Measurements from ENCODE around the gene PHACTR3.

Gene PHACTR3

GRCh38 chr20:59623133-59623532 lies 18.8 kb downstream of the PHACTR3 start:
- Histone ChIP-seq H3K36me3 (ENCODE audit: control insufficient read depth in 1 of 2, insufficient read depth in 2 of 2, low read depth in 1 of 2, low read length in 2 of 2) (peaks cover 0 to 1% of the 10 kb centered on the region in 2 experiments), H3K23ac (ENCODE audit: low read length in 2 of 2) (no peak overlapping the region), H3K18ac (ENCODE audit: low read depth in 1 of 2, low read length in 2 of 2) (no peak overlapping the region), H3K4me2 (ENCODE audit: low read length, poor library complexity, severe bottlenecking) (no peak overlapping the region), H3K27me3 (ENCODE audit: control insufficient read depth in 1 of 2, insufficient read depth in 1 of 2, low read length in 2 of 2) (peaks cover 0 to 32% of the 10 kb centered on the region in 2 experiments), H3K4me1 (ENCODE audit: control insufficient read depth, insufficient read depth, low read depth, low read length) (no peaks in the 10 kb centered on the region), H3K79me1 (replicated peaks; ENCODE audit: low read length, poor library complexity, severe bottlenecking) (no peaks in the 10 kb centered on the region), H3K27ac (ENCODE audit: low read length, poor library complexity, severe bottlenecking) (no peak overlapping the region), H3K14ac (ENCODE audit: low read length in 2 of 2) (no peak overlapping the region), H2AFZ (ENCODE audit: low read depth, low read length) (no peak overlapping the region), H2BK15ac (ENCODE audit: low read depth, poor library complexity, severe bottlenecking) (no peak overlapping the region), H3K9ac (ENCODE audit: low read length) (no peak overlapping the region), H4K91ac (ENCODE audit: low read length) (no peak overlapping the region), H3K4me3 (ENCODE audit: insufficient read depth in 1 of 2, low read depth in 1 of 2, low read length in 2 of 2) (no peak overlapping the region), H3K9me3 (ENCODE audit: control insufficient read depth, low read length) (no peaks in the 10 kb centered on the region), H2AK5ac (ENCODE audit: low read length, severe bottlenecking) (no peak overlapping the region), H2BK120ac (ENCODE audit: low read depth, low read length) (no peak overlapping the region), H2BK12ac (ENCODE audit: low read length in 2 of 2) (no peak overlapping the region), H4K8ac (ENCODE audit: low read length) (no peak overlapping the region), H3K4ac (ENCODE audit: low read depth in 1 of 2, low read length in 2 of 2) (no peak overlapping the region), H2BK5ac (ENCODE audit: low read depth, low read length, poor library complexity, severe bottlenecking) (no peak overlapping the region)
- DNase-seq, result no peak
- 86% methylated on average over 10 of the region's 13 CpGs for WGBS

- no peak overlapping the region for H2BK15ac ChIP-seq (ENCODE audit: low read depth, poor library complexity, severe bottlenecking)
- 74% methylated on average over 9 of the region's 9 CpGs for WGBS
- no peak overlapping the region for H2BK12ac ChIP-seq (ENCODE audit: low read length in 2 of 2)
- H4K91ac ChIP-seq (ENCODE audit: low read length), result no peak overlapping the region
- H3K4me3 ChIP-seq (ENCODE audit: insufficient read depth in 1 of 2, low read depth in 1 of 2, low read length in 2 of 2), result no peak overlapping the region
- no peaks in the 10 kb centered on the region for H3K79me1 ChIP-seq (replicated peaks; ENCODE audit: low read length, poor library complexity, severe bottlenecking)
- no peak overlapping the region for H4K8ac ChIP-seq (ENCODE audit: low read length)
- no peak for DNase-seq
- no peak overlapping the region for H3K23ac ChIP-seq (ENCODE audit: low read length in 2 of 2)
- H3K4me2 ChIP-seq (ENCODE audit: low read length, poor library complexity, severe bottlenecking), result no peak overlapping the region
- H3K9ac ChIP-seq (ENCODE audit: low read length), result no peak overlapping the region
- H3K27ac ChIP-seq (ENCODE audit: low read length, poor library complexity, severe bottlenecking), result no peak overlapping the region
- no peak overlapping the region for H2AK5ac ChIP-seq (ENCODE audit: low read length, severe bottlenecking)
- no peak overlapping the region for H3K18ac ChIP-seq (ENCODE audit: low read depth in 1 of 2, low read length in 2 of 2)
- no peak overlapping the region for H2BK5ac ChIP-seq (ENCODE audit: low read depth, low read length, poor library complexity, severe bottlenecking)
- no peaks in the 10 kb centered on the region for H3K9me3 ChIP-seq (ENCODE audit: control insufficient read depth, low read length)
- H3K4ac ChIP-seq (ENCODE audit: low read depth in 1 of 2, low read length in 2 of 2), result no peak overlapping the region
- peaks cover 0 to 35% of the 10 kb centered on the region in 2 experiments for H3K27me3 ChIP-seq (ENCODE audit: control insufficient read depth in 1 of 2, insufficient read depth in 1 of 2, low read length in 2 of 2)
- H3K4me1 ChIP-seq (ENCODE audit: control insufficient read depth, insufficient read depth, low read depth, low read length), result peaks cover 1% of the 10 kb centered on the region
- H2AFZ ChIP-seq (ENCODE audit: low read depth, low read length), result no peak overlapping the region
- H2BK120ac ChIP-seq (ENCODE audit: low read depth, low read length), result no peak overlapping the region
- no peak overlapping the region for H3K14ac ChIP-seq (ENCODE audit: low read length in 2 of 2)
- peaks cover 0 to 3% of the 10 kb centered on the region in 2 experiments for H3K36me3 ChIP-seq (ENCODE audit: control insufficient read depth in 1 of 2, insufficient read depth in 2 of 2, low read depth in 1 of 2, low read length in 2 of 2)
These were observed 19.2 kb downstream of the PHACTR3 start for GRCh38 chr20:59623583-59623982.

DNA sequence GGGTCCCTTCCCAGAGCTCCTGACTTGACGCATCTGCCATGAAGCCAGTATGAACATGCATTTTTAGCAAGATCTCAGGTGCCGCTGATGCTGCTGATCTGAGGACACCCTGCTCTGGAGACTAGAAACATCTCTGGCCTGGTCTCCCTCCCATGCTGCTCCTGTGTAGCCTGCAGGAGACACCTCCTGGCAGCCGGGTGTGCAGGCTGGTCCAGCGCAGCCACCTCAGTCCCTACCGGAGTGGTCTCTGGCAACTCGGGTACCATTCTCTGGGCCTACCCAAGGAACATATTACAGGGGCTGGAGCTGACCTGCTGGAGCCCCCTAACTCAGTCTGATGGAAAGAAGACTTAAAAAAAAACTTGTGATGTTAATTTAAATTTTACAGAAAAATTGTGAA lies 20.1 kb downstream of the PHACTR3 start:
- H3K4me1 ChIP-seq (ENCODE audit: control insufficient read depth, insufficient read depth, low read depth, low read length), result peaks cover 1% of the 10 kb centered on the region
- H3K27ac ChIP-seq (ENCODE audit: low read length, poor library complexity, severe bottlenecking), result no peak overlapping the region
- peaks cover 0 to 27% of the 10 kb centered on the region in 2 experiments for H3K27me3 ChIP-seq (ENCODE audit: control insufficient read depth in 1 of 2, insufficient read depth in 1 of 2, low read length in 2 of 2)
- WGBS, result 88% methylated on average over 6 of the region's 6 CpGs
- no peak overlapping the region for H3K14ac ChIP-seq (ENCODE audit: low read length in 2 of 2)
- H4K8ac ChIP-seq (ENCODE audit: low read length), result no peak overlapping the region
- H3K4ac ChIP-seq (ENCODE audit: low read depth in 1 of 2, low read length in 2 of 2), result no peak overlapping the region
- H3K23ac ChIP-seq (ENCODE audit: low read length in 2 of 2), result no peak overlapping the region
- no peak overlapping the region for H2BK120ac ChIP-seq (ENCODE audit: low read depth, low read length)
- no peak overlapping the region for H4K91ac ChIP-seq (ENCODE audit: low read length)
- peaks cover 0 to 3% of the 10 kb centered on the region in 2 experiments for H3K36me3 ChIP-seq (ENCODE audit: control insufficient read depth in 1 of 2, insufficient read depth in 2 of 2, low read depth in 1 of 2, low read length in 2 of 2)
- H3K4me2 ChIP-seq (ENCODE audit: low read length, poor library complexity, severe bottlenecking), result no peak overlapping the region
- no peak overlapping the region for H2AK5ac ChIP-seq (ENCODE audit: low read length, severe bottlenecking)
- H3K79me1 ChIP-seq (replicated peaks; ENCODE audit: low read length, poor library complexity, severe bottlenecking), result no peaks in the 10 kb centered on the region
- no peak overlapping the region for H2BK5ac ChIP-seq (ENCODE audit: low read depth, low read length, poor library complexity, severe bottlenecking)
- H2AFZ ChIP-seq (ENCODE audit: low read depth, low read length), result no peak overlapping the region
- no peak for DNase-seq
- H3K18ac ChIP-seq (ENCODE audit: low read depth in 1 of 2, low read length in 2 of 2), result no peak overlapping the region
- H3K4me3 ChIP-seq (ENCODE audit: insufficient read depth in 1 of 2, low read depth in 1 of 2, low read length in 2 of 2), result no peak overlapping the region
- no peak overlapping the region for H2BK15ac ChIP-seq (ENCODE audit: low read depth, poor library complexity, severe bottlenecking)
- no peak overlapping the region for H3K9ac ChIP-seq (ENCODE audit: low read length)
- H3K9me3 ChIP-seq (ENCODE audit: control insufficient read depth, low read length), result no peaks in the 10 kb centered on the region
- no peak overlapping the region for H2BK12ac ChIP-seq (ENCODE audit: low read length in 2 of 2)

DNA sequence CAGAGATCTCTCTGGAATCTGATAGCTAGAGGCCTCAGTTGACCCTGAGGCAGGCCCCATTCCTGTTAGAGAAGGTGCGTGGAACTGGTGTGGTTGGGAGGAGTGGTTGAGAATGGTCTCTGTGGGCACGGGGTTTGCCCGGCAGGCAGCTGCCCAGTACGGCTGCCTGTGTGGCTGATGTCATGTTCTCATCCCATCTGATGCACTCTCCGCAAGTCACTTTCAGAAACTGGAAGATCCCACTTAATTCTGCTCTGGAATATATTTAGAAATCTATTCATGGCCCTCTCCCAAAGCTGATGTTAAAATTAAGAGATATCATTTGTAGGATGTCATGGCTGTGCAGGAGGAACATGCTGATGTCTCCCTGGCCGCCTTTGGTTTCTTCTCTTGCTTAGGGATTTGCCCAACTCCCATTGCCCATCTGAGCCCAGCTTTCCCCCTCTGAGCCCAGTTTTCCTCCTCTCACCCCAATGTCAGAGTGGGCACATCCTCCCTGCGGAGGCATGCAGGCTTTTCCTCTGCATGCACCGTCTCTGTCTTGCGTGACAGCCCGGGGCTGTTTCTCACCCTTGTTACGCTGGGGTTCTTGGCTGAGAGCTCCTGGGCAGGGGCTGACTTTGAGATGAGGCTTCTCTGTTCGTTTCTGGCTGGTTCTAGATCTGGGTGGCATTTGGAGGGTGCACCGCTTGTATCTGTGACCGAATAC lies 21.0 kb downstream of the PHACTR3 start:
- Histone ChIP-seq H3K18ac (ENCODE audit: low read depth in 1 of 2, low read length in 2 of 2) (no peak overlapping the region), H3K4me3 (ENCODE audit: insufficient read depth in 1 of 2, low read depth in 1 of 2, low read length in 2 of 2) (no peak overlapping the region), H4K8ac (ENCODE audit: low read length) (no peak overlapping the region), H2AK5ac (ENCODE audit: low read length, severe bottlenecking) (no peak overlapping the region), H3K79me1 (replicated peaks; ENCODE audit: low read length, poor library complexity, severe bottlenecking) (no peaks in the 10 kb centered on the region), H3K4me1 (ENCODE audit: control insufficient read depth, insufficient read depth, low read depth, low read length) (peaks cover 1% of the 10 kb centered on the region), H3K36me3 (ENCODE audit: control insufficient read depth in 1 of 2, insufficient read depth in 2 of 2, low read depth in 1 of 2, low read length in 2 of 2) (peaks cover 0 to 3% of the 10 kb centered on the region in 2 experiments), H2BK120ac (ENCODE audit: low read depth, low read length) (no peak overlapping the region), H2BK5ac (ENCODE audit: low read depth, low read length, poor library complexity, severe bottlenecking) (no peak overlapping the region), H4K91ac (ENCODE audit: low read length) (no peak overlapping the region), H3K9ac (ENCODE audit: low read length) (no peak overlapping the region), H3K27ac (ENCODE audit: low read length, poor library complexity, severe bottlenecking) (no peak overlapping the region), H3K9me3 (ENCODE audit: control insufficient read depth, low read length) (no peaks in the 10 kb centered on the region), H3K27me3 (ENCODE audit: control insufficient read depth in 1 of 2, insufficient read depth in 1 of 2, low read length in 2 of 2) (peaks cover 0 to 24% of the 10 kb centered on the region in 2 experiments), H3K4ac (ENCODE audit: low read depth in 1 of 2, low read length in 2 of 2) (no peak overlapping the region), H2AFZ (ENCODE audit: low read depth, low read length) (no peak overlapping the region), H2BK12ac (ENCODE audit: low read length in 2 of 2) (no peak overlapping the region), H3K14ac (ENCODE audit: low read length in 2 of 2) (no peak overlapping the region), H3K23ac (ENCODE audit: low read length in 2 of 2) (no peak overlapping the region), H2BK15ac (ENCODE audit: low read depth, poor library complexity, severe bottlenecking) (no peak overlapping the region), H3K4me2 (ENCODE audit: low read length, poor library complexity, severe bottlenecking) (no peak overlapping the region)
- WGBS, result 71% methylated on average over 14 of the region's 14 CpGs
- no peak for DNase-seq
